ENCODE results near the gene ARL11. TPM values are rescaled to one million over a fixed set of nuclear protein-coding genes. Genes with fewer than 3 reads are reported as not detected.

Gene ARL11
- 1 to 10 TPM; 1.2 to 5.0 (median 3.6) TPM for total RNA-seq

DNA sequence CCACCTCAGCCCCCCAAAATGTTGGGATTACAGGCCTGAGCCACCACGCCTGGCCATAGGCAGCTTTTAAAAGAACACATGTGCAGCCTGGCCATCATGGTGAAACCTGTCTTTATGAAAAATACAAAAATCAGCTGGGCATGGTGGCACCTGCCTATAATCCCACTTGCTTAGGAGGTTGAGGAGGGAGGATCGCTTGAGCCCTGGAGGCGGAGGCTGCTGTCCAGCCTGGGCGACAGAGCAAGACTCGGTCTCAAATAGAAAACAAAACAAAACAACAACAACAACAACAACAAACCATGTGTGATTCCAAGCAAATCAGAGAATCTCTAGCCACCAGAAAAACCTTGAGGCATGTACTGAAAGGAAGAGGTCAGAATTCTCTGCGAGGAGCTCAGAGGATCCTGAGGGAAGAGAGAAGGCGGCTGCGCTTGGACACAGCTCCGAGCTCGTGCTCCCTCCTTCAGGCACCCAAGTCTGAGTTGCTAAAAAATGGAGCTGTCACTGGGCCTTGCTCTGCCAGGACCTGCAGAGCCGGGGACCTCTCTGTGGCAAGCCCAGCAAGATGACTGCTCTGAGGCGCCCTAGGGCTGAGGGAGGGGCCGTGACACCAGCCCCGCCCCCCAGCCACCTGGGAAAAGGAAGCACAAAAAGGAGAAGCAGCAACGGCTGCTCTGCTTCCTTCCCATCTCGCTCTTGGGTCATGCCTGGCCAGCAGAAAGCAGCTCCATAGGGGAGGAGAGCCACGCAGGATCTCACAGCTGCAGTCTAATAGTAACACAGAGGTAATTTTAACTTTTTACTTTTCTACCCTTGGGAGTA, at the start of gene ARL11:
TSS of gene ARL11 (plus strand) at position 677 of the 822 bp plus-strand sequence. CDS start 1,941 bp downstream, outside the sequence.
- Histone ChIP-seq H3K36me3 (no peaks in the 10 kb centered on the region), H3K27ac (peak within 1 kb of the TSS in 3 of 4 donors; percentile 38 to 75 (median 55)), H3K4me1 (no peaks in the 10 kb centered on the region), H3K4me3 (peak within 1 kb of the TSS; percentile 44 to 53 (median 44)), H3K9me3 (no peaks in the 10 kb centered on the region), H3K27me3 (no peaks in the 10 kb centered on the region)
- TF ChIP-seq POLR2A (IDR thresholded peaks at IDR 0.05) (peak; percentile 23 to 31), CTCF (IDR thresholded peaks at IDR 0.05) (no peak)
- DNase-seq, result peak; percentile 74 to 94 (median 91)

- no peaks in the 10 kb centered on the region for H3K9me3 ChIP-seq
- peaks cover 0 to 10% (median 3%) of the 10 kb centered on the region in 4 donors for H3K4me1 ChIP-seq
- H3K36me3 ChIP-seq, result peaks cover 0 to 11% (median 0%) of the 10 kb centered on the region in 3 donors
- no peak overlapping the region for H3K27ac ChIP-seq
- DNase-seq, result no peak
- TF ChIP-seq CTCF (IDR thresholded peaks at IDR 0.05) (no peak), POLR2A (IDR thresholded peaks at IDR 0.05) (no peak)
- no peak overlapping the region for H3K4me3 ChIP-seq
- no peaks in the 10 kb centered on the region for H3K27me3 ChIP-seq
These were observed 48.8 kb upstream of the ARL11 start for GRCh38 chr13:49579501-49579900.

- DNase-seq, result no peak
- Histone ChIP-seq H3K4me3 (no peak overlapping the region), H3K27me3 (no peaks in the 10 kb centered on the region), H3K9me3 (no peaks in the 10 kb centered on the region), H3K27ac (no peak overlapping the region), H3K36me3 (peaks cover 0 to 11% (median 0%) of the 10 kb centered on the region in 3 donors), H3K4me1 (peaks cover 0 to 16% (median 4%) of the 10 kb centered on the region in 4 donors)
- TF ChIP-seq CTCF (IDR thresholded peaks at IDR 0.05) (no peak), POLR2A (IDR thresholded peaks at IDR 0.05) (no peak)
These were observed 47.2 kb upstream of the ARL11 start for GRCh38 chr13:49580980-49581680.

DNA sequence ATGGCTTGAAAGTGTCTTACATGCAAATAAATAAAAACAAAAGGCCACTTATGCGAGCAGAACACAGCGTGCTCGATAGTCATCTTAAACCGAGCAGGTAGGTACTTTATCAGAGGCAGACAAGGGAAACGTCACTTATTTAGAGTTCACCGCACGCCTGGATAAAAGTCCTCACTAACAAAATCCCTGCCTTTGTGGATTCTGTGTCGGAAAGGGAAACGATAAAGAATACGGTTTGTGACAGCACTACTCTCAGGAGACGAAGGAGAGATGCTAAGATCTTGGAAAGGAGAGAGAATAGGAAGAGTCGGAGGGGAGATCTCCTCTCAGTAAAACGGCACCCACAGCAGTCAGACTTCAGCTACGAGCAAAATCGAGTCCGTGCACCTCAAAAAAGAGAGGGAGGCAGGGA, 43.5 kb upstream of the ARL11 start:
- Histone ChIP-seq H3K9me3 (no peaks in the 10 kb centered on the region), H3K27ac (peak overlapping the region; percentile 58 to 88 (median 72)), H3K4me3 (peak overlapping the region; percentile 68 to 99 (median 78)), H3K27me3 (no peaks in the 10 kb centered on the region), H3K4me1 (peaks cover 0 to 20% (median 4%) of the 10 kb centered on the region in 4 donors), H3K36me3 (peaks cover 0 to 6% (median 0%) of the 10 kb centered on the region in 3 donors)
- TF ChIP-seq CTCF (IDR thresholded peaks at IDR 0.05) (no peak), POLR2A (IDR thresholded peaks at IDR 0.05) (no peak)
- DNase-seq, result no peak

- Histone ChIP-seq H3K4me3 (peak within 1 kb of the TSS; percentile 68 to 99 (median 78)), H3K27ac (peak within 1 kb of the TSS; percentile 58 to 88 (median 72)), H3K27me3 (no peaks in the 10 kb centered on the region), H3K36me3 (no peaks in the 10 kb centered on the region), H3K4me1 (peaks cover 0 to 20% (median 4%) of the 10 kb centered on the region in 4 donors), H3K9me3 (no peaks in the 10 kb centered on the region)
- DNase-seq, result peak; percentile 62 to 84 (median 80)
- TF ChIP-seq CTCF (IDR thresholded peaks at IDR 0.05) (no peak), POLR2A (IDR thresholded peaks at IDR 0.05) (peak in 1 of 2 donors; percentile 28)
These were observed 42.8 kb upstream of the ARL11 start, which contains the start of gene RCBTB1 for GRCh38 chr13:49585220-49586157. RCBTB1 (minus strand) TSS chr13:49585558; CDS start chr13:49567279, 18,279 bp downstream.

Data from Peyer's patch (tissue), 4 donors.